ENCODE results near the gene TMEM150B. TPM values are rescaled to one million over a fixed set of nuclear protein-coding genes. Genes with fewer than 3 reads are reported as not detected.
A peak's percentile ranks its signal among the peaks of the same experiment; 100 is the strongest.

Gene TMEM150B
- total and polyA plus RNA-seq, 2 donors (not counting 3 experiments of a cell fraction or from before 2014, with no cell fraction given) = not detected

- TF ChIP-seq, protein P1, sequence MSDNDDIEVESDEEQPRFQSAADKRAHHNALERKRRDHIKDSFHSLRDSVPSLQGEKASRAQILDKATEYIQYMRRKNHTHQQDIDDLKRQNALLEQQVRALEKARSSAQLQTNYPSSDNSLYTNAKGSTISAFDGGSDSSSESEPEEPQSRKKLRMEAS (IDR thresholded peaks at IDR 0.05; ENCODE audit: insufficient read depth, insufficient read length) = no peak
- TF ChIP-seq POLR2A (IDR thresholded peaks at IDR 0.05; ENCODE audit: low read depth, low read length) (no peak), EZH2 (IDR thresholded peaks at IDR 0.05; ENCODE audit: borderline replicate concordance, low read depth, low read length, severe bottlenecking) (no peak), POLR2AphosphoS5 (IDR thresholded peaks at IDR 0.05; ENCODE audit: insufficient read depth, low read depth, low read length) (no peak), CTCF (IDR thresholded peaks at IDR 0.05; ENCODE audit: extremely low read depth in 1 of 2, insufficient read depth in 1 of 2, low read depth in 1 of 2, low read length in 2 of 2) (no peak), FOS (IDR thresholded peaks at IDR 0.05; ENCODE audit: borderline replicate concordance, insufficient read depth, low read length) (no peak), GATA2 (IDR thresholded peaks at IDR 0.05; ENCODE audit: insufficient read depth, insufficient read length, low read depth, low read length) (no peak), JUN (IDR thresholded peaks at IDR 0.05; ENCODE audit: borderline replicate concordance, insufficient read depth, insufficient read length, low read depth) (no peak), MYC (IDR thresholded peaks at IDR 0.05; ENCODE audit: low read depth, low read length) (no peak)
- no peak overlapping the region for H3K27ac ChIP-seq (ENCODE audit: insufficient read depth, low read depth, low read length)
- BruUV-seq (replicated peaks) = no TSS peak
- no peaks in the 10 kb centered on the region for H3K36me3 ChIP-seq (ENCODE audit: control insufficient read depth in 2 of 2, extremely low read depth in 1 of 2, insufficient read depth in 2 of 2, low read length in 2 of 2)
- peaks cover 0 to 2% of the 10 kb centered on the region in 2 experiments for H3K27me3 ChIP-seq (ENCODE audit: control insufficient read depth in 2 of 2, insufficient read depth in 2 of 2, low read length in 2 of 2)
- H3K9me3 ChIP-seq (replicated peaks; ENCODE audit: control insufficient read depth, insufficient read depth, low read length) = no peaks in the 10 kb centered on the region
- peak; percentile 68 for FAIRE-seq
- POLR2A ChIA-PET = no interaction called here
- no peaks in the 10 kb centered on the region for H3K9me1 ChIP-seq (replicated peaks; ENCODE audit: control insufficient read depth, extremely low read depth, insufficient read depth, low read length)
- peak; percentile 22 for DNase-seq (ENCODE audit: low read depth, low spot score)
- no peaks in the 10 kb centered on the region for H3K4me1 ChIP-seq (ENCODE audit: control insufficient read depth, extremely low read depth, insufficient read depth, low read length)
- peak overlapping the region; percentile 4 for H2AFZ ChIP-seq (ENCODE audit: low read depth, low read length)
- H3K79me2 ChIP-seq (ENCODE audit: control insufficient read depth, insufficient read depth, low read length) = no peaks in the 10 kb centered on the region
- H3K9ac ChIP-seq (replicated peaks; ENCODE audit: extremely low read depth, insufficient read depth, low read length) = no peak overlapping the region
- CTCF ChIA-PET = interaction anchor here (1.0 kb wide), 1 partner anchor 28 kb away, joined by 3 read pairs; no protein-coding TSS in a partner anchor
- no peak overlapping the region for H3K4me2 ChIP-seq (ENCODE audit: insufficient read depth, low read length)
- intact Hi-C loops (cut with micrococcal nuclease) (no loop called here), dilution Hi-C loops (cut with MboI; ENCODE audit: extremely low pct_ligation_motif_present, low sequenced_read_pairs) (no loop called here)
- no peaks in the 10 kb centered on the region for H4K20me1 ChIP-seq (replicated peaks; ENCODE audit: control insufficient read depth, extremely low read depth, insufficient read depth, low read length)
- H3K4me3 ChIP-seq (replicated peaks in 1 of 3; ENCODE audit: insufficient read depth in 1 of 3, low read depth in 1 of 3, low read length in 3 of 3) = no peak overlapping the region
These were observed 5.4 kb downstream of the TMEM150B start for GRCh38 chr19:55319785-55320184.
